UCSD-AML1 (cell line): ENCODE results near the gene FILIP1L.
"Not testable (repeated sequence)": the region's sequence is repeated elsewhere in the genome, so short reads cannot be mapped to it uniquely, and the experiment has no call there.

Experiments
- DNase-seq: peaks from one replicate; lab custom pipeline; 2025; ENCODE audit not compliant: unreplicated experiment; lab: John Stamatoyannopoulos, UW

FILIP1L gene

GRCh38 chr3:100075851-100076730 is 38.2 kb downstream of the FILIP1L start:
- no peak for DNase-seq

- no peak for DNase-seq
These were observed 39.1 kb downstream of the FILIP1L start for GRCh38 chr3:100075196-100075595.

GRCh38 chr3:100073714-100074307 is 40.5 kb downstream of the FILIP1L start:
- peak; percentile 62 for DNase-seq

GRCh38 chr3:100073049-100073713 is 41.1 kb downstream of the FILIP1L start:
- DNase-seq = no peak

- DNase-seq = no peak
These were observed 41.8 kb downstream of the FILIP1L start for GRCh38 chr3:100072326-100073048.

- DNase-seq = no peak
These were observed 44.8 kb downstream of the FILIP1L start for GRCh38 chr3:100069472-100069871.

- peak; percentile 67 for DNase-seq
These were observed 45.5 kb downstream of the FILIP1L start for GRCh38 chr3:100068826-100069225.

GRCh38 chr3:100067589-100067988 is 46.7 kb downstream of the FILIP1L start:
- no peak for DNase-seq

- no peak for DNase-seq
These were observed 50.3 kb downstream of the FILIP1L start for GRCh38 chr3:100063929-100064461.

- DNase-seq = no peak
These were observed 51.6 kb downstream of the FILIP1L start for GRCh38 chr3:100062665-100063064.

- no peak for DNase-seq
These were observed 53.4 kb downstream of the FILIP1L start for GRCh38 chr3:100060685-100061484.

GRCh38 chr3:100059472-100059871 is 54.8 kb downstream of the FILIP1L start:
- DNase-seq = no peak

- no peak for DNase-seq
These were observed 56.4 kb downstream of the FILIP1L start for GRCh38 chr3:100057716-100058575.

GRCh38 chr3:100053951-100054620 is 60.2 kb downstream of the FILIP1L start:
- no peak for DNase-seq

- DNase-seq = not testable (repeated sequence)
These were observed 62.8 kb downstream of the FILIP1L start for GRCh38 chr3:100051513-100051912.

GRCh38 chr3:100048248-100048647 is 66.1 kb downstream of the FILIP1L start:
- DNase-seq = no peak

- DNase-seq = peak; percentile 13
These were observed 66.7 kb downstream of the FILIP1L start for GRCh38 chr3:100047455-100048141.

- no peak for DNase-seq
These were observed 67.3 kb downstream of the FILIP1L start for GRCh38 chr3:100046986-100047385.
